Smooth muscle cell of trachea (primary cell): ENCODE data around the gene TTC12. TPM values are rescaled to one million over a fixed set of nuclear protein-coding genes. Genes with fewer than 3 reads are reported as not detected.

Source experiments
- total RNA-seq: library from RNA; depleted of rRNA; stranded (reverse); fragments of >200 nt; gene quantifications from 2 replicates; pipeline ENCODE4 v1.2.1, GENCODE V29; 2014

Gene TTC12
- total RNA-seq: 13.1 and 19.7 TPM in 2 replicates

GRCh38 chr11:113314389-113315301 lies at the start of gene TTC12:
TSS of gene TTC12 (plus strand) at chr11:113314583. CDS start at chr11:113316258, 1,675 bp downstream.

DNA sequence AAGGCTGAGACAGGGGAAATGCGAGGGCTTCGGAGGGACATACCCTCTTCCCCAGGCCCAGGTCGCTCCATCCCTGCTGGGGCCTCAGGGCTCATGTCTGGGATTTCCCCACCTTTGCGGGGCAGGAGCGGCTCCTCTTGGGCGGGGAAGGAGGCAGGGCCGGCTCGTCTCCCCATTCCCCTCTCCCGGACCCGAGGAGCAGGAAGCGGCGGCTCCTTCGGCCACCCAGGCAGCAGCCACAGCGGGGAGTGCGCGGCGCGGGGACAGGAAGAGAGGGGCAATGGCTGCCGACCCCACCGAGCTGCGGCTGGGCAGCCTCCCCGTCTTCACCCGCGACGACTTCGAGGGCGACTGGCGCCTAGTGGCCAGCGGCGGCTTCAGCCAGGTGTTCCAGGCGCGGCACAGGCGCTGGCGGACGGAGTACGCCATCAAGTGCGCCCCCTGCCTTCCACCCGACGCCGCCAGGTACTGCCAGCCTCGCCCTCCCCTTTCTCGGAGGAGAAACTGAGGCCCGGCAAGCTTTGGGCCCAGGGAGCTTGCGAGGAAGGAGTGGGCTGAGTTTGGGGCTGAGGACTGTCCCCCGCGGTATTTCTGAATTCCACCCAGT lies 73.3 kb downstream of the TTC12 start, which contains the start of gene ANKK1:
ANKK1 (plus strand) TSS at position 175 of the 607 bp plus-strand sequence; CDS start at position 281, 106 bp downstream.

Other genes starting within 250 kb of the TTC12 start
- gene ANKK1, start 73.2 kb downstream of the TTC12 start, total RNA-seq: 0.15 and 0.17 TPM in 2 replicates
- under 0.01 and 0.17 TPM in 2 replicates for gene DRD2, start 160.8 kb downstream of the TTC12 start, total RNA-seq